ENCODE data around the gene EXOC6B.

GRCh38 chr2:72649810-72650209 is 176.0 kb downstream of the EXOC6B start:
- TF ChIP-seq EZH2 (IDR thresholded peaks at IDR 0.05; ENCODE audit: low read depth) (no peak), CTCF (conservative IDR thresholded peaks at IDR 0.05) (no peak)
